Endothelial cell of umbilical vein (primary cell): ENCODE data around the gene BLID. TPM values are rescaled to one million over a fixed set of nuclear protein-coding genes. Genes with fewer than 3 reads are reported as not detected.

Experiments used
- BruUV-seq: library from RNA; stranded (reverse); fragments of 400-500 nt; replicated peaks from 2 replicates; lab custom pipeline; 2021; lab: Mats Ljungman, UMichigan
- CTCF ChIA-PET: fragments of 300-600, 350-600 bp; sonication (Branson Sonifier 250); formaldehyde crosslinking; loops from one replicate; lab custom pipeline; 2021; ENCODE audit warnings: antibody characterized with exemption, inconsistent platforms; lab: Charles Lee
- POLR2A ChIA-PET: fragments of 300-600, 350-600 bp; sonication (Branson Sonifier 250); formaldehyde crosslinking; loops from one replicate; lab custom pipeline; 2021; ENCODE audit warnings: antibody characterized with exemption, inconsistent platforms; lab: Charles Lee
- DNase-seq: peaks from one replicate; pipeline ENCODE4 v3.0.0-alpha.2; 2011; ENCODE audit warnings: low read depth, low spot score
- FAIRE-seq: peaks from 2 replicates; lab custom pipeline; 2011; peaks lifted over from hg19 to GRCh38; lab: Jason Lieb, UNC
- H2AFZ ChIP-seq: 2 replicates; pipeline ENCODE4 v1.6.0; 2012; ENCODE audit warnings: low read depth, low read length, control low read depth, inconsistent platforms
- H3K27ac ChIP-seq: 2 replicates; pipeline ENCODE4 v1.5.1; 2011; ENCODE audit warnings: low read depth, mild to moderate bottlenecking, control low read depth, low read length, moderate library complexity; ENCODE audit not compliant: insufficient read depth
- H3K27me3 ChIP-seq, 2 experiments: 2 replicates each; pipeline versions ENCODE4 v1.6.0 to v1.6.1; 2011; ENCODE audit warnings: low read length in 2 of 2, mixed read lengths in 1 of 2; ENCODE audit not compliant: control insufficient read depth in 2 of 2, insufficient read depth in 2 of 2
- H3K36me3 ChIP-seq, 2 experiments: 2 replicates in 1 of 2; 3 replicates in 1 of 2; pipeline ENCODE4 v1.5.1; 2011; ENCODE audit warnings: low read length in 2 of 2, mild to moderate bottlenecking in 1 of 2, moderate library complexity in 1 of 2; ENCODE audit not compliant: control insufficient read depth in 2 of 2, insufficient read depth in 2 of 2; ENCODE audit errors: extremely low read depth in 1 of 2
- H3K4me1 ChIP-seq: 3 replicates; pipeline ENCODE4 v1.5.1; 2011; ENCODE audit warnings: mild to moderate bottlenecking, low read length; ENCODE audit not compliant: control insufficient read depth, insufficient read depth; ENCODE audit errors: extremely low read depth
- H3K4me2 ChIP-seq: 2 replicates; pipeline ENCODE4 v1.6.1; 2011; ENCODE audit warnings: low read length, control low read depth, mixed read lengths; ENCODE audit not compliant: insufficient read depth
- H3K4me3 ChIP-seq, 3 experiments: fragments of 200-600 bp in 1 of 3; sonication (generic), shearing (Covaris generic) in 1 of 3; replicated peaks in 1 of 3; 2 replicates each; pipeline ENCODE4 v1.5.1; 2011 to 2016; ENCODE audit warnings: control low read depth in 3 of 3, low read length in 3 of 3, mild to moderate bottlenecking in 2 of 3, inconsistent platforms in 1 of 3, low read depth in 1 of 3, moderate library complexity in 1 of 3; ENCODE audit not compliant: insufficient read depth in 1 of 3
- H3K79me2 ChIP-seq: 2 replicates; pipeline ENCODE4 v1.6.0; 2012; ENCODE audit warnings: low read length, inconsistent platforms; ENCODE audit not compliant: control insufficient read depth, insufficient read depth
- H3K9ac ChIP-seq: replicated peaks from 2 replicates; pipeline ENCODE3; 2011; ENCODE audit warnings: low read length, control low read depth; ENCODE audit not compliant: insufficient read depth; ENCODE audit errors: extremely low read depth
- H3K9me1 ChIP-seq: replicated peaks from 3 replicates; pipeline ENCODE4 v1.6.0; 2011; ENCODE audit warnings: mild to moderate bottlenecking, low read length; ENCODE audit not compliant: control insufficient read depth, insufficient read depth; ENCODE audit errors: extremely low read depth
- H3K9me3 ChIP-seq: replicated peaks from 2 replicates; pipeline ENCODE4 v1.5.1; 2012; ENCODE audit warnings: low read length, inconsistent platforms; ENCODE audit not compliant: control insufficient read depth, insufficient read depth
- H4K20me1 ChIP-seq: replicated peaks from 2 replicates; pipeline ENCODE3; 2011; ENCODE audit warnings: mild to moderate bottlenecking, low read length; ENCODE audit not compliant: control insufficient read depth, insufficient read depth; ENCODE audit errors: extremely low read depth
- CTCF ChIP-seq, 2 donors: IDR thresholded peaks; 1 replicate in 1 of 2; 2 replicates in 1 of 2; pipeline ENCODE4 v1.5.1; 2011; ENCODE audit warnings: low read length in 2 of 2, mild to moderate bottlenecking in 2 of 2, moderate library complexity in 2 of 2, control low read depth in 1 of 2, inconsistent platforms in 1 of 2, low read depth in 1 of 2; ENCODE audit not compliant: insufficient read depth in 1 of 2; ENCODE audit errors: extremely low read depth in 1 of 2
- EZH2 ChIP-seq: IDR thresholded peaks from 2 replicates; pipeline ENCODE4 v1.6.1; 2012; ENCODE audit warnings: borderline replicate concordance, low read depth, mild to moderate bottlenecking, moderate library complexity, low read length, inconsistent platforms; ENCODE audit not compliant: severe bottlenecking
- FOS ChIP-seq: IDR thresholded peaks from 2 replicates; pipeline ENCODE4 v1.6.1; 2011; ENCODE audit warnings: mild to moderate bottlenecking, low read length, moderate library complexity, borderline replicate concordance; ENCODE audit not compliant: insufficient read depth
- GATA2 ChIP-seq: IDR thresholded peaks from 2 replicates; pipeline ENCODE4 v1.7.0; 2011; ENCODE audit warnings: low read depth, mild to moderate bottlenecking, moderate library complexity, mixed read lengths, low read length; ENCODE audit not compliant: insufficient read length, insufficient read depth
- JUN ChIP-seq: IDR thresholded peaks from 2 replicates; pipeline ENCODE4 v1.6.1; 2011; ENCODE audit warnings: borderline replicate concordance, low read depth; ENCODE audit not compliant: insufficient read length, insufficient read depth
- MAX ChIP-seq: IDR thresholded peaks from 2 replicates; pipeline ENCODE4 v1.6.1; 2011; ENCODE audit not compliant: insufficient read depth, insufficient read length
- MYC ChIP-seq: IDR thresholded peaks from one replicate; pipeline ENCODE4 v1.6.1; 2011; ENCODE audit warnings: mild to moderate bottlenecking, low read depth, low read length
- POLR2A ChIP-seq: IDR thresholded peaks from 2 replicates; pipeline ENCODE4 v1.6.1; 2012; ENCODE audit warnings: low read depth, mild to moderate bottlenecking, control low read depth, low read length
- POLR2AphosphoS5 ChIP-seq: IDR thresholded peaks from 2 replicates; pipeline ENCODE4 v1.6.1; 2012; ENCODE audit warnings: low read depth, mild to moderate bottlenecking, control low read depth, low read length, moderate library complexity; ENCODE audit not compliant: insufficient read depth
- dilution Hi-C: fragments of 300-500 bp; cut with MboI; formaldehyde crosslinking; loops from one replicate; pipeline ENCODE4 v1.15.0; 2019; ENCODE audit warnings: low sequenced_read_pairs; ENCODE audit not compliant: extremely low pct_ligation_motif_present
- intact Hi-C: fragments of 100-400 bp; cut with micrococcal nuclease; formaldehyde crosslinking; loops from one replicate; pipeline ENCODE4 v1.10.0; 2022
- polyA plus RNA-seq, 4 experiments: library from polyadenylated mRNA; depleted of rRNA in 3 of 4; stranded (reverse) in 3 of 4; unstranded in 1 of 4; fragments of >200 nt; gene quantifications; 2 replicates each; pipeline versions ENCODE4 v1.2.1 to v1.2.3, GENCODE V29; 2011 to 2012; ENCODE audit warnings: missing spikeins in 1 of 4
- total RNA-seq: library from RNA; stranded (reverse); gene quantifications from 2 replicates; pipeline ENCODE4 v1.2.3, GENCODE V29; 2021

BLID gene
- total and polyA plus RNA-seq, 2 donors (not counting 3 experiments of a cell fraction or from before 2014, with no cell fraction given): 0.12 to 3.5 TPM

- intact Hi-C loops: loop anchor here (1.0 kb wide), 1 partner anchor 8 kb away; no protein-coding TSS in a partner anchor
- BruUV-seq: no TSS peak
- H4K20me1 ChIP-seq: no peaks in the 10 kb centered on the region
These were observed 37.7 kb upstream of the BLID start for GRCh38 chr11:122153746-122154145.

GRCh38 chr11:122150216-122151124 is 34.5 kb upstream of the BLID start:
- no TSS peak for BruUV-seq
- H4K20me1 ChIP-seq: no peaks in the 10 kb centered on the region
- no peak overlapping the region for H2AFZ ChIP-seq
- intact Hi-C loops (no loop called here), dilution Hi-C loops (no loop called here)
- no peaks in the 10 kb centered on the region for H3K27me3 ChIP-seq
- no peaks in the 10 kb centered on the region for H3K9me3 ChIP-seq
- H3K4me2 ChIP-seq: no peak overlapping the region
- no peak for FAIRE-seq
- ChIA-PET CTCF (interaction anchor here (0.5 kb wide), 1 partner anchor 408 kb away, joined by 5 read pairs; no protein-coding TSS in a partner anchor), POLR2A (no interaction called here)
- H3K36me3 ChIP-seq: peaks cover 0 to 23% of the 10 kb centered on the region in 2 experiments
- TF ChIP-seq JUN: no peak
- TF ChIP-seq MYC: no peak
- TF ChIP-seq FOS: no peak
- no peak for TF ChIP-seq EZH2
- no peak for TF ChIP-seq POLR2A
- TF ChIP-seq CTCF (IDR thresholded peaks at IDR 0.05; ENCODE audit: extremely low read depth in 1 of 2, insufficient read depth in 1 of 2, low read depth in 1 of 2, low read length in 2 of 2): no peak
- TF ChIP-seq MAX: no peak
- TF ChIP-seq POLR2AphosphoS5: no peak
- TF ChIP-seq GATA2: no peak
- peaks cover 24% of the 10 kb centered on the region for H3K4me1 ChIP-seq
- H3K79me2 ChIP-seq: peaks cover 98% of the 10 kb centered on the region
- no peak for DNase-seq
- H3K9me1 ChIP-seq: no peaks in the 10 kb centered on the region
- no peak overlapping the region for H3K4me3 ChIP-seq
- H3K9ac ChIP-seq: no peak overlapping the region
- no peak overlapping the region for H3K27ac ChIP-seq

More at GRCh38 chr11:122153746-122154145, 37.7 kb upstream of the BLID start:
- CTCF ChIA-PET: interaction anchor here (0.7 to 2.6 kb wide), 9 partner anchors 9 to 62 kb away, joined by 3 to 21 read pairs (median 4); no protein-coding TSS in a partner anchor
- no peak overlapping the region for H2AFZ ChIP-seq
- H3K27ac ChIP-seq: no peak overlapping the region
- peaks cover 0 to 23% of the 10 kb centered on the region in 2 experiments for H3K36me3 ChIP-seq
- DNase-seq: peak; percentile 20
- dilution Hi-C loops: no loop called here
- POLR2A ChIA-PET: interaction anchor here (0.7 kb wide), 1 partner anchor 75 kb away, joined by 5 read pairs; no protein-coding TSS in a partner anchor
- H3K4me1 ChIP-seq: peaks cover 32% of the 10 kb centered on the region
- no peak overlapping the region for H3K9ac ChIP-seq
- no peak overlapping the region for H3K4me2 ChIP-seq
- no peak overlapping the region for H3K4me3 ChIP-seq
- TF ChIP-seq FOS: no peak
- no peak for TF ChIP-seq GATA2
- no peak for TF ChIP-seq MAX
- no peak for TF ChIP-seq EZH2
- no peak for TF ChIP-seq POLR2AphosphoS5
- no peak for TF ChIP-seq POLR2A
- peaks cover 99% of the 10 kb centered on the region for H3K79me2 ChIP-seq
- no peaks in the 10 kb centered on the region for H3K9me1 ChIP-seq
- H3K27me3 ChIP-seq: no peaks in the 10 kb centered on the region
- FAIRE-seq: no peak
- no peaks in the 10 kb centered on the region for H3K9me3 ChIP-seq
